HG03103 (cell line): ENCODE measurements around the gene DPH6.
"Not testable (repeated sequence)": the region's sequence is repeated elsewhere in the genome, so short reads cannot be mapped to it uniquely, and the experiment has no call there.

Experiments
- ATAC-seq: cut with Tn5 transposase; IDR thresholded peaks from one replicate; pipeline ENCODE4 v1.9.1; 2021; ENCODE audit warnings: low read depth; ENCODE audit not compliant: unreplicated experiment

The DPH6 gene, protein sequence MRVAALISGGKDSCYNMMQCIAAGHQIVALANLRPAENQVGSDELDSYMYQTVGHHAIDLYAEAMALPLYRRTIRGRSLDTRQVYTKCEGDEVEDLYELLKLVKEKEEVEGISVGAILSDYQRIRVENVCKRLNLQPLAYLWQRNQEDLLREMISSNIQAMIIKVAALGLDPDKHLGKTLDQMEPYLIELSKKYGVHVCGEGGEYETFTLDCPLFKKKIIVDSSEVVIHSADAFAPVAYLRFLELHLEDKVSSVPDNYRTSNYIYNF

GRCh38 chr15:35545824-35546510 is at the start of gene DPH6:
Gene DPH6, minus strand, starts transcription at chr15:35546165. Its CDS starts 24 bp downstream, at chr15:35546141.
- ATAC-seq: peak; percentile 83

DNA sequence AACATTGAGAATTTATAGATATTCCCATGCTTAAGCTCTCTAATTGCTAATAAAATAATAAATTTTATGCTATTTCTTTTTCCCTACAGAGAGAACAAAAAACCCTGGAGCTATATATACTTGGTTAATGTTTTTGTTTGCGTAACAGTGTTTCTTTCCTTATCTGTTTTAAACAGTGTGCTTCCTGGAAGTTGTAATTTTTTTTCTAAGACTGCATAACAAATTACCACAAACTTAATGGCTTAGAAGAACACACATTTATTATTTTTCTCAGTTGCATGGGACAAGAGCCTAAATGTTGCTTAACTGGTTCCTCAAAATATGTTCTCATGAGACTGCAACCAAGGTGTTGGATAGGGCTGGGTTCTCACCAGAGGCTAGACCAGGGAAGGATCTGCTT is 49.7 kb upstream of the DPH6 start:
- ATAC-seq: no peak

DNA sequence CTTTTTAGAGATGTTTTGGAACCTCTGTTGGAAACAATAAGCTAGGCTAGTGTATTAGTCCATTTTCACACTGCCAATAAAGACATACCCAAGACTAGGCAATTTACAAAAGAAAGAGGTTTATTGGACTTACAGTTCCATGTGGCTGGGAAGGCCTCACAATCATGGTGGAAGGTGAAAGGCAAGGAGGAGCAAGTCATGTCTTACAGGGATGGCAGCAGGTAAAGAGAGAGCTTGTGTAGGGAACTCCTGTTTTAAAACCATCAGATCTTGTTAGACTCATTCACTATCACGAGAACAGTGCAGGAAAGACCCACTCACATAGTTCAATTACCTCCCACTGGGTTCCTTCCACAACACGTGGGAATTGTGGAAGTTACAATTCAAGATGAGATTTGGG is 46.0 kb upstream of the DPH6 start:
- ATAC-seq: not testable (repeated sequence)

- no peak for ATAC-seq
These were observed 38.0 kb upstream of the DPH6 start for GRCh38 chr15:35583863-35584528.

GRCh38 chr15:35580606-35581005 is 34.6 kb upstream of the DPH6 start:
- no peak for ATAC-seq

GRCh38 chr15:35567392-35567791 is 21.4 kb upstream of the DPH6 start:
- ATAC-seq: no peak

- ATAC-seq: no peak
These were observed 21.0 kb upstream of the DPH6 start for GRCh38 chr15:35566991-35567390.

GRCh38 chr15:35565901-35566300 is 19.9 kb upstream of the DPH6 start:
- no peak for ATAC-seq

GRCh38 chr15:35562641-35563040 is 16.7 kb upstream of the DPH6 start:
- no peak for ATAC-seq

DNA sequence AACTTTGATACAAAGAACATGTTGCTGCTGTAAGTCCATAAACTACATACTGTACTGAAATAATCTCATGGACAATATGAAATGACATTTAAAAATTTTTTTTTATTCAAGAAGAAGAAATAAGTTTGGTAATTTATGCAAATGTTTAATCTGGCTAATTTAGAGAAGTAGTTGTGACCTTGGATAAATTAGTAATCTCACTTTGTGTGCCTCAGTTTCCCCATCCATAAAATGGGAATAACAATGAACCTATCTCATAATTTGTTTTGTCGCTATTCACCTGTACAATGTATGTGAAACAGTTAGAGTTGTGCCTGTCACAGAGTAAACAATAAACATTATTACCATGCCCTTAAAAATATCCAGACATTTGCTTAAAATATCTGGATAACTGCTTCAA is 15.3 kb upstream of the DPH6 start:
- no peak for ATAC-seq

GRCh38 chr15:35560870-35561269 is 14.9 kb upstream of the DPH6 start:
- no peak for ATAC-seq

DNA sequence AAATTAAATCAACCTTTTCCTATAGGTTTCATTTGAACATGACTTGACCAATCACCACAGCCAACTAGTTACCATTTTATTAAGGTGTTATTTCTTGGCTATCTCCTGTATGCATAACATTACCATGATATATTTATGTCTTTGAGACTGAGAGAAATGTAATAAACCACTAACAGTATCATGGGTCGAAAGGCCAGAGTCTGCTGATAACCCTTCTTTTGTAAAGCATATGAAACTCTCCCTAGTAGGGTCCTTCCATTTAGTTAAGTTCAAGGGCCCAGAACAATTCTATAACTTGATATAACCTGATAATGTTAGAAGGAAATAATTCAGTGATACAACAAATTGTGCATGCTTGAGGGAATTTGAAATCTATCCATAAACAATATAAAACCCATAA is 14.3 kb upstream of the DPH6 start:
- ATAC-seq: no peak

GRCh38 chr15:35559683-35560082 is 13.7 kb upstream of the DPH6 start:
- ATAC-seq: no peak

- ATAC-seq: no peak
These were observed 11.6 kb upstream of the DPH6 start for GRCh38 chr15:35557544-35557943.

DNA sequence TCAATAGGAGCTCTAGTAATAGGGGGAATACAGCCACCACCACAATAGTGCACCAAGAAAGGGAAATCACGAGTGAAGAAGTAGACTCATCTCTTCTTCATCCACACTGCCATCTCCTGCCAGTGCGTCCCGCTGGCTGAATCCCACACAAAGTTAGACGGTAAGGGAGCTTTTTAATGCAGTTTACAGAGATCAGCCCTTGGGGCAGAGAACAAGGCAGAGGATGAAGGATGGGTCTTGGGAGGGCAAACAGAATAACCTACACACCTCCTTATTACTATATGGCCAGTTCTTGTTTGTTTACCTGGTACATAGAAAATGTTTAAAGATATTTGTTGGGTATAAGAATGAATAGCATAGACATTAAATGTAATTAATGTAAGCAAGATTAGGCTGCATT is 11.0 kb upstream of the DPH6 start:
- ATAC-seq: no peak

- no peak for ATAC-seq
These were observed 9.3 kb upstream of the DPH6 start for GRCh38 chr15:35555244-35555643.

DNA sequence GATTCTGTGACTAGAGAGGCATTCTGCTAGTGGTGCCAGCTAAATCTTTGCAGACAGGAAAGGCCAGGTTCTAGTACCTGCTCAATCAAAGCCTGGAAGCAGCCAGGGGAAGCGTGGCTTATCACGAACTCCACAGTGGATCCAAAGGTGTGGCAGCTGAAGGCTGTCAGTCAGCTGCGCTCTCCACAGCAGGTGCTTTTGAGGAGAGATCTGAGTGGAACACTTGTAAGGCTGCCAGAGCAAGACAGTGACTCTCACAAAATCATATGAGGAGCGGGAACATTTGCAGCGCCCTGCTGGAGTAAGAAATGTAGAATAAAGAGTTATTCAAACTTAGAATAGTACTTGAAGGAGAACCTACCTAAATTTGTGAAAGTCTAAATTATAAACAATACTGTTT is 5.0 kb upstream of the DPH6 start:
- ATAC-seq: no peak

GRCh38 chr15:35549567-35549966 is 3.6 kb upstream of the DPH6 start:
- ATAC-seq: no peak

DNA sequence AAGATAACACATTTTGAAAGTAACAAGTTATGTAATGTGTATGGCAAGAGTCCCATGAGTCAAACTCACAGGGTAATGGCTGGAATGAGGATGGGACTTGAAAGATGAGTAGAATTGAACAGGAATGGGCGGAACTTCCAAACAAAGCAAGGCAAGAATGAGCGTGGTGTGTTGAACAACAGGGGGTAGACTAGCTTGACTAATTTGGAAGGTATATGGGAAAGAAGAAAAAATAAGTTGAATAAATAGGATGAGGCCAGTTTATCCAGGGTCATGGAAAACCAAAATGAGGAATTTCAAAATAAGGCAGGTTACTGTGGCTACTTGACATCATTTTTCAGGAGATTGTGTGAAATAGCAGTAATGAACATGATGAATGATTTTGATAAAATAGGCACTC is 2.5 kb upstream of the DPH6 start:
- no peak for ATAC-seq

- no peak for ATAC-seq
These were observed 1.9 kb upstream of the DPH6 start for GRCh38 chr15:35547775-35548364.
